ENCODE results near the gene NTM.

DNA sequence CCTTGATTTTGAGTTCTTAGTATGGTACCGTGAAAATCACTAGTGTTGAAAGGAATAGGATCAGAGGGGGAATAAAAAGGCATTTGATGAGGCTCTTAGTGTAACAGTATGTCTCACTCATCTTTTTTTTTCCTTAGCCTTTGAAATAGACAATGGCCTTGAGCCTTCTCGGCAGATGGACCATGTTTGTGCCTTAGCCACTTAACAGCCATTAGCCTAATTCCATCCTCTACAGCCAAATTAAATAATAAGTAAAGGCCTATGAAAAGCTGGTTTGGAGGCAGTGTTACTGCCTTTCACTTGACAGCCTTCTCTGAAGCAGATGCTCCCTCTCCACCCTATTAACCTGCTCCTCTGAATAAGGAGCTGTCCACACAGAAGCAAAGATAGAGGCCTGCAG lies 580.7 kb downstream of the NTM start:
- TF ChIP-seq, protein P1, sequence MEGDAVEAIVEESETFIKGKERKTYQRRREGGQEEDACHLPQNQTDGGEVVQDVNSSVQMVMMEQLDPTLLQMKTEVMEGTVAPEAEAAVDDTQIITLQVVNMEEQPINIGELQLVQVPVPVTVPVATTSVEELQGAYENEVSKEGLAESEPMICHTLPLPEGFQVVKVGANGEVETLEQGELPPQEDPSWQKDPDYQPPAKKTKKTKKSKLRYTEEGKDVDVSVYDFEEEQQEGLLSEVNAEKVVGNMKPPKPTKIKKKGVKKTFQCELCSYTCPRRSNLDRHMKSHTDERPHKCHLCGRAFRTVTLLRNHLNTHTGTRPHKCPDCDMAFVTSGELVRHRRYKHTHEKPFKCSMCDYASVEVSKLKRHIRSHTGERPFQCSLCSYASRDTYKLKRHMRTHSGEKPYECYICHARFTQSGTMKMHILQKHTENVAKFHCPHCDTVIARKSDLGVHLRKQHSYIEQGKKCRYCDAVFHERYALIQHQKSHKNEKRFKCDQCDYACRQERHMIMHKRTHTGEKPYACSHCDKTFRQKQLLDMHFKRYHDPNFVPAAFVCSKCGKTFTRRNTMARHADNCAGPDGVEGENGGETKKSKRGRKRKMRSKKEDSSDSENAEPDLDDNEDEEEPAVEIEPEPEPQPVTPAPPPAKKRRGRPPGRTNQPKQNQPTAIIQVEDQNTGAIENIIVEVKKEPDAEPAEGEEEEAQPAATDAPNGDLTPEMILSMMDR (IDR thresholded peaks at IDR 0.05; ENCODE audit: low read depth, low read length) = no peak
- no peak for TF ChIP-seq EZH2phosphoT487 (IDR thresholded peaks at IDR 0.05; ENCODE audit: low read depth)

All from OCI-LY3 (cell line).